GM12878 (cell line): ENCODE data around the gene DMRTA2. TPM values are rescaled to one million over a fixed set of nuclear protein-coding genes. Genes with fewer than 3 reads are reported as not detected.

Experiments used
- ATAC-seq: fragments of 200-7000 bp; cut with Tn5 transposase; 3 replicates; pipeline ENCODE4 v1.9.1; 2020; ENCODE audit warnings: mild to moderate bottlenecking, moderate library complexity
- BruUV-seq: library from RNA; stranded (reverse); fragments of 400-500 nt; replicated peaks from 2 replicates; lab custom pipeline; 2021; lab: Mats Ljungman, UMichigan
- CTCF ChIA-PET: fragments of 300-600 bp; sonication (Branson Sonifier 250); formaldehyde crosslinking; extraction: SDS; loops from one replicate; lab custom pipeline; 2021; ENCODE audit warnings: inconsistent platforms; lab: Yijun Ruan, JAX
- POLR2A ChIA-PET: fragments of 350-600 bp; formaldehyde crosslinking; extraction: SDS; loops from one replicate; lab custom pipeline; 2021; ENCODE audit warnings: inconsistent platforms; lab: Charles Lee
- RAD21 ChIA-PET: fragments of 300-600 bp; sonication (Branson Sonifier 250); formaldehyde crosslinking; loops from one replicate; lab custom pipeline; 2023; ENCODE audit warnings: antibody characterized with exemption; ENCODE audit not compliant: unreplicated experiment; lab: Charles Lee
- SMC1A ChIA-PET: fragments of 300-600 bp; sonication (Branson Sonifier 250); formaldehyde crosslinking; loops from one replicate; lab custom pipeline; 2023; ENCODE audit not compliant: unreplicated experiment, uncharacterized antibody; lab: Charles Lee
- DNase-seq: peaks from one replicate; pipeline ENCODE4 v3.0.0-alpha.2; 2011; ENCODE audit warnings: low read depth, low spot score
- FAIRE-seq: peaks from 3 replicates; lab custom pipeline; 2011; peaks lifted over from hg19 to GRCh38; lab: Jason Lieb, UNC
- H2AFZ ChIP-seq: 2 replicates; pipeline ENCODE4 v1.6.0; 2011; ENCODE audit warnings: low read depth, low read length, control low read depth; ENCODE audit not compliant: control insufficient read depth
- H3K27ac ChIP-seq: 2 replicates; pipeline ENCODE4 v1.5.1; 2011; ENCODE audit warnings: control low read depth; ENCODE audit not compliant: control insufficient read depth, insufficient read depth
- H3K27me3 ChIP-seq, 2 experiments: replicated peaks in 1 of 2; 2 replicates each; pipeline versions ENCODE4 v1.6.0 to v1.6.1; 2011; ENCODE audit warnings: low read length in 1 of 2; ENCODE audit not compliant: control insufficient read depth in 2 of 2, insufficient read depth in 2 of 2
- H3K36me3 ChIP-seq, 2 experiments: 2 replicates each; pipeline ENCODE4 v1.5.1; 2011; ENCODE audit warnings: low read length in 1 of 2; ENCODE audit not compliant: control insufficient read depth in 2 of 2, insufficient read depth in 2 of 2
- H3K4me1 ChIP-seq: 2 replicates; pipeline ENCODE4 v1.6.1; 2011; ENCODE audit warnings: mild to moderate bottlenecking, low read length, moderate library complexity, mixed read lengths; ENCODE audit not compliant: control insufficient read depth, insufficient read depth
- H3K4me2 ChIP-seq: 2 replicates; pipeline ENCODE4 v1.6.0; 2011; ENCODE audit warnings: control low read depth; ENCODE audit not compliant: control insufficient read depth, insufficient read depth
- H3K4me3 ChIP-seq: fragments of 200-600 bp; sonication (generic); 2 replicates; pipeline ENCODE4 v1.5.1; 2016
- H3K79me2 ChIP-seq: 2 replicates; pipeline ENCODE4 v1.6.0; 2011; ENCODE audit warnings: low read length; ENCODE audit not compliant: control insufficient read depth, insufficient read depth
- H3K9ac ChIP-seq: 2 replicates; pipeline ENCODE4 v1.8.0; 2011; ENCODE audit warnings: low read length, control low read depth, mixed read lengths; ENCODE audit not compliant: control insufficient read depth, insufficient read depth
- H3K9me3 ChIP-seq: replicated peaks from 3 replicates; pipeline ENCODE4 v1.5.1; 2011; ENCODE audit warnings: mild to moderate bottlenecking, low read length; ENCODE audit not compliant: control insufficient read depth, insufficient read depth
- H4K20me1 ChIP-seq: 2 replicates; pipeline ENCODE4 v1.6.0; 2011; ENCODE audit not compliant: control insufficient read depth, insufficient read depth
- CEBPB ChIP-seq, 2 experiments: fragments of 150-350 bp in 1 of 2; IDR thresholded peaks; 2 replicates each; pipeline ENCODE4 v1.6.1; 2012 to 2014; ENCODE audit warnings: low read depth in 2 of 2, low read length in 2 of 2, borderline replicate concordance in 1 of 2, inconsistent platforms in 1 of 2
- CHD2 ChIP-seq: IDR thresholded peaks from 2 replicates; pipeline ENCODE4 v1.6.1; 2011; ENCODE audit warnings: low read depth, low read length, improper control_type of control experiment, borderline replicate concordance
- HDAC2 ChIP-seq: fragments of 200-600 bp; sonication (generic); IDR thresholded peaks from 2 replicates; pipeline ENCODE4 v1.6.1; 2017
- MEF2A ChIP-seq: IDR thresholded peaks from 2 replicates; pipeline ENCODE4 v1.6.1; 2011; ENCODE audit warnings: low read depth, mild to moderate bottlenecking, low read length, moderate library complexity; ENCODE audit not compliant: insufficient read depth
- MXI1 ChIP-seq: fragments of 150-350 bp; IDR thresholded peaks from 2 replicates; pipeline ENCODE4 v1.6.1; 2011; ENCODE audit warnings: low read depth, mild to moderate bottlenecking, inconsistent platforms, low read length, improper control_type of control experiment
- NFIC ChIP-seq: IDR thresholded peaks from 2 replicates; pipeline ENCODE4 v1.6.1; 2012; ENCODE audit warnings: low read depth, mild to moderate bottlenecking, inconsistent platforms, low read length, moderate library complexity
- NR2F1 ChIP-seq: fragments of 450-650 bp; conservative IDR thresholded peaks from 2 replicates; pipeline ENCODE4 v1.6.1; 2017; ENCODE audit warnings: mild to moderate bottlenecking
- RFX5 ChIP-seq: IDR thresholded peaks from 2 replicates; pipeline ENCODE4 v1.6.1; 2011; ENCODE audit warnings: low read depth, low read length, improper control_type of control experiment
- SRF ChIP-seq, 2 experiments: IDR thresholded peaks; 2 replicates each; pipeline ENCODE4 v1.6.1; 2011; ENCODE audit warnings: low read depth in 2 of 2, low read length in 2 of 2, mild to moderate bottlenecking in 1 of 2, moderate library complexity in 1 of 2
- TCF7 ChIP-seq: IDR thresholded peaks from 2 replicates; pipeline ENCODE4 v1.6.1; 2014; ENCODE audit warnings: antibody characterized with exemption, borderline replicate concordance
- ZNF274 ChIP-seq: IDR thresholded peaks from one replicate; pipeline ENCODE4 v1.8.0; 2011; ENCODE audit not compliant: insufficient read length, insufficient read depth
- ZSCAN29 ChIP-seq: fragments of 450-650 bp; IDR thresholded peaks from 2 replicates; pipeline ENCODE4 v1.6.1; 2017; ENCODE audit warnings: mild to moderate bottlenecking, moderate library complexity
- WGBS: methylation state at CpG from one replicate; pipeline ENCODE4 v1.1.6; 2016; ENCODE audit warnings: low lambda C conversion rate; ENCODE audit not compliant: insufficient replicate concordance, insufficient coverage; ENCODE audit errors: missing lambda C conversion rate; 5-methylcytosine and 5-hydroxymethylcytosine counted together
- in situ Hi-C: fragments of 300-500 bp; cut with MboI; formaldehyde crosslinking; loops from 9 replicates; pipeline ENCODE4 v1.14.3; 2018; ENCODE audit warnings: mixed read lengths
- intact Hi-C: fragments of 100-400 bp; cut with micrococcal nuclease; formaldehyde crosslinking; loops from one replicate; pipeline ENCODE4 v1.14.2; 2022; ENCODE audit not compliant: unreplicated experiment
- polyA plus RNA-seq, 11 experiments: library from polyadenylated mRNA; depleted of rRNA in 4 of 11; unstranded in 6 of 11; stranded (reverse) in 5 of 11; fragments of >200 nt; fragmentation: Nextera tagmentation in 4 of 11; fragmentation: Illumina TruSeq in 1 of 11; extraction: Ambion mirVana in 4 of 11; extraction: Trizol in 1 of 11; gene quantifications; 1 replicate in 1 of 11; 2 replicates in 10 of 11; pipeline versions ENCODE4 v1.2.1 to v1.2.3, GENCODE V29; 2011 to 2016; ENCODE audit warnings: inconsistent platforms in 2 of 11, missing spikeins in 2 of 11, low read depth in 1 of 11
- total RNA-seq, 4 experiments: library from RNA; depleted of rRNA in 3 of 4; stranded (reverse); fragments of >200 nt in 3 of 4; fragmentation: Illumina TruSeq in 1 of 4; extraction: Trizol in 1 of 4; gene quantifications; 2 replicates each; pipeline versions ENCODE4 v1.2.1 to v1.2.3, GENCODE V29; 2013 to 2021
- TF ChIP-seq, protein P1 (sequence below): IDR thresholded peaks from 2 replicates; pipeline ENCODE4 v1.6.1; 2011; ENCODE audit warnings: low read depth, mild to moderate bottlenecking, low read length, moderate library complexity, borderline replicate concordance; ENCODE audit errors: extremely low read depth
- TF ChIP-seq, protein P2 (sequence below): fragments of 150-350 bp; IDR thresholded peaks from 2 replicates; pipeline ENCODE4 v1.6.1; 2016; ENCODE audit warnings: low read depth, low read length
- TF ChIP-seq, protein P3 (sequence below): fragments of 450-650 bp; IDR thresholded peaks from 2 replicates; pipeline ENCODE4 v1.6.1; 2017; ENCODE audit warnings: antibody characterized with exemption, mild to moderate bottlenecking, moderate library complexity
- TF ChIP-seq, protein P4 (sequence below): IDR thresholded peaks from 2 replicates; pipeline ENCODE4 v1.6.1; 2011; ENCODE audit warnings: borderline replicate concordance, low read depth, mild to moderate bottlenecking, moderate library complexity, low read length; ENCODE audit not compliant: insufficient read depth, poor library complexity, severe bottlenecking

The DMRTA2 gene
- total and polyA plus RNA-seq, 10 of the 15 experiments (the other 5 are each of a cell fraction or from before 2014, with no cell fraction given) = not detected

DNA sequence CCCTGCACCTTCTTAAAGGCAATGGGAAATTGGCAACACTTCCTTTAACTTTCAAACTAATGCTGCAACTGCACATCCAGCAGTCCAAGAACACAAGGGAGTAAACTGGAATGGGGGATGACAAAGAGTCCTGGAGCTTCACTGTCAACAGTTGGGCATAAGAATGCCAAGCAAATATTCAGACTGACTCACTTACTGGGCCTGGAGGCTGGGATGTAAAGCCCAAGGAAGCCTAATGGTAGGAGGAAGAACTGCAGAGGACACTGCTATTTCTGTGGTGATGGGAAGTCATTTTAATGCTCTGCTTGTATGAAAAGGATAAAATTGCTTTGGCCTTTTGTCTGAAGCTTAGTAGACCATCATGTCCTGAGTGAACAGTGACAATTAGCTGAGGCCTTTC lies 15.7 kb upstream of the DMRTA2 start (continued):
- TF ChIP-seq, protein P1, sequence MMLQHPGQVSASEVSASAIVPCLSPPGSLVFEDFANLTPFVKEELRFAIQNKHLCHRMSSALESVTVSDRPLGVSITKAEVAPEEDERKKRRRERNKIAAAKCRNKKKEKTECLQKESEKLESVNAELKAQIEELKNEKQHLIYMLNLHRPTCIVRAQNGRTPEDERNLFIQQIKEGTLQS = no peak
- no peak for TF ChIP-seq SRF (IDR thresholded peaks at IDR 0.05; ENCODE audit: low read depth in 2 of 2, low read length in 2 of 2)
- no peak for TF ChIP-seq TCF7

DNA sequence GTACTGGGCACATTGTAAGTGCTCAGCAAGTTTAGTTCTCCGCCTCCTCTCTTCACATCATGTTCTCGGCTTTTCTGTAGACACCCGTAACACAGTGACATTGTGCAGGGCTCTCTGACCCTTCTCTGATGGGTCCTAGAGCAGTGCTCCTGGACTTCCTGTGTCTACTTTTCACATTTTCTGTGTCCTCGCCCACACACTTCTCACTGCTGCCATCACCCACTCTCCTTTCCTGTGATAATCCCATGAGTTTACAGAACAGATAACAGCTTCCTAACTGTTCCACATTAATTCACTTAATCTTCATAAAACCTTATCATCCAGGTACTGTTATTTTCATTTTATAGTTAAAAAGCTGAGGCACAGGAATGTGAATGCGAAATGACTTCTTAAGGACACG lies 13.2 kb upstream of the DMRTA2 start:
- 95% methylated on average over 6 of the region's 6 CpGs for WGBS
- H2AFZ ChIP-seq = no peak overlapping the region
- ChIA-PET RAD21 (no interaction called here), CTCF (no interaction called here), SMC1A (no interaction called here), POLR2A (interaction anchor here (0.7 kb wide), 1 partner anchor 13 kb away, joined by 7 read pairs; no protein-coding TSS in a partner anchor)
- in situ Hi-C loops (no loop called here), intact Hi-C loops (no loop called here)
- no TSS peak for BruUV-seq
- H3K4me3 ChIP-seq = no peak overlapping the region
- ATAC-seq (no peak), FAIRE-seq (no peak), DNase-seq (no peak)
- no peaks in the 10 kb centered on the region for H3K79me2 ChIP-seq
- no peak overlapping the region for H3K4me2 ChIP-seq
- H3K4me1 ChIP-seq = no peaks in the 10 kb centered on the region
- peaks cover 1 to 4% of the 10 kb centered on the region in 2 experiments; a peak in 3 of 4 replicates for H3K36me3 ChIP-seq
- no peak overlapping the region for H3K27ac ChIP-seq
- no peaks in the 10 kb centered on the region for H4K20me1 ChIP-seq
- H3K9ac ChIP-seq = no peak overlapping the region
- no peaks in the 10 kb centered on the region for H3K9me3 ChIP-seq
- no peaks in the 10 kb centered on the region for H3K27me3 ChIP-seq
- TF ChIP-seq HDAC2 = no peak
- no peak for TF ChIP-seq RFX5
- no peak for TF ChIP-seq ZSCAN29
- no peak for TF ChIP-seq MEF2A
- TF ChIP-seq CEBPB (IDR thresholded peaks at IDR 0.05; ENCODE audit: borderline replicate concordance in 1 of 2, low read depth in 2 of 2, low read length in 2 of 2) = no peak
- TF ChIP-seq, protein P2, sequence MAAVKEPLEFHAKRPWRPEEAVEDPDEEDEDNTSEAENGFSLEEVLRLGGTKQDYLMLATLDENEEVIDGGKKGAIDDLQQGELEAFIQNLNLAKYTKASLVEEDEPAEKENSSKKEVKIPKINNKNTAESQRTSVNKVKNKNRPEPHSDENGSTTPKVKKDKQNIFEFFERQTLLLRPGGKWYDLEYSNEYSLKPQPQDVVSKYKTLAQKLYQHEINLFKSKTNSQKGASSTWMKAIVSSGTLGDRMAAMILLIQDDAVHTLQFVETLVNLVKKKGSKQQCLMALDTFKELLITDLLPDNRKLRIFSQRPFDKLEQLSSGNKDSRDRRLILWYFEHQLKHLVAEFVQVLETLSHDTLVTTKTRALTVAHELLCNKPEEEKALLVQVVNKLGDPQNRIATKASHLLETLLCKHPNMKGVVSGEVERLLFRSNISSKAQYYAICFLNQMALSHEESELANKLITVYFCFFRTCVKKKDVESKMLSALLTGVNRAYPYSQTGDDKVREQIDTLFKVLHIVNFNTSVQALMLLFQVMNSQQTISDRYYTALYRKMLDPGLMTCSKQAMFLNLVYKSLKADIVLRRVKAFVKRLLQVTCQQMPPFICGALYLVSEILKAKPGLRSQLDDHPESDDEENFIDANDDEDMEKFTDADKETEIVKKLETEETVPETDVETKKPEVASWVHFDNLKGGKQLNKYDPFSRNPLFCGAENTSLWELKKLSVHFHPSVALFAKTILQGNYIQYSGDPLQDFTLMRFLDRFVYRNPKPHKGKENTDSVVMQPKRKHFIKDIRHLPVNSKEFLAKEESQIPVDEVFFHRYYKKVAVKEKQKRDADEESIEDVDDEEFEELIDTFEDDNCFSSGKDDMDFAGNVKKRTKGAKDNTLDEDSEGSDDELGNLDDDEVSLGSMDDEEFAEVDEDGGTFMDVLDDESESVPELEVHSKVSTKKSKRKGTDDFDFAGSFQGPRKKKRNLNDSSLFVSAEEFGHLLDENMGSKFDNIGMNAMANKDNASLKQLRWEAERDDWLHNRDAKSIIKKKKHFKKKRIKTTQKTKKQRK = no peak
- TF ChIP-seq MXI1 = no peak
- TF ChIP-seq, protein P3, sequence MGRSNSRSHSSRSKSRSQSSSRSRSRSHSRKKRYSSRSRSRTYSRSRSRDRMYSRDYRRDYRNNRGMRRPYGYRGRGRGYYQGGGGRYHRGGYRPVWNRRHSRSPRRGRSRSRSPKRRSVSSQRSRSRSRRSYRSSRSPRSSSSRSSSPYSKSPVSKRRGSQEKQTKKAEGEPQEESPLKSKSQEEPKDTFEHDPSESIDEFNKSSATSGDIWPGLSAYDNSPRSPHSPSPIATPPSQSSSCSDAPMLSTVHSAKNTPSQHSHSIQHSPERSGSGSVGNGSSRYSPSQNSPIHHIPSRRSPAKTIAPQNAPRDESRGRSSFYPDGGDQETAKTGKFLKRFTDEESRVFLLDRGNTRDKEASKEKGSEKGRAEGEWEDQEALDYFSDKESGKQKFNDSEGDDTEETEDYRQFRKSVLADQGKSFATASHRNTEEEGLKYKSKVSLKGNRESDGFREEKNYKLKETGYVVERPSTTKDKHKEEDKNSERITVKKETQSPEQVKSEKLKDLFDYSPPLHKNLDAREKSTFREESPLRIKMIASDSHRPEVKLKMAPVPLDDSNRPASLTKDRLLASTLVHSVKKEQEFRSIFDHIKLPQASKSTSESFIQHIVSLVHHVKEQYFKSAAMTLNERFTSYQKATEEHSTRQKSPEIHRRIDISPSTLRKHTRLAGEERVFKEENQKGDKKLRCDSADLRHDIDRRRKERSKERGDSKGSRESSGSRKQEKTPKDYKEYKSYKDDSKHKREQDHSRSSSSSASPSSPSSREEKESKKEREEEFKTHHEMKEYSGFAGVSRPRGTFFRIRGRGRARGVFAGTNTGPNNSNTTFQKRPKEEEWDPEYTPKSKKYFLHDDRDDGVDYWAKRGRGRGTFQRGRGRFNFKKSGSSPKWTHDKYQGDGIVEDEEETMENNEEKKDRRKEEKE = no peak
- TF ChIP-seq, protein P4, sequence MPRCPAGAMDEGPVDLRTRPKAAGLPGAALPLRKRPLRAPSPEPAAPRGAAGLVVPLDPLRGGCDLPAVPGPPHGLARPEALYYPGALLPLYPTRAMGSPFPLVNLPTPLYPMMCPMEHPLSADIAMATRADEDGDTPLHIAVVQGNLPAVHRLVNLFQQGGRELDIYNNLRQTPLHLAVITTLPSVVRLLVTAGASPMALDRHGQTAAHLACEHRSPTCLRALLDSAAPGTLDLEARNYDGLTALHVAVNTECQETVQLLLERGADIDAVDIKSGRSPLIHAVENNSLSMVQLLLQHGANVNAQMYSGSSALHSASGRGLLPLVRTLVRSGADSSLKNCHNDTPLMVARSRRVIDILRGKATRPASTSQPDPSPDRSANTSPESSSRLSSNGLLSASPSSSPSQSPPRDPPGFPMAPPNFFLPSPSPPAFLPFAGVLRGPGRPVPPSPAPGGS = no peak
- TF ChIP-seq ZNF274 = no peak
- TF ChIP-seq NFIC = no peak
- TF ChIP-seq NR2F1 = no peak
- no peak for TF ChIP-seq CHD2
